BE2C (cell line): ENCODE measurements around the gene DTNB.

Experiments used
- DNase-seq: peaks from one replicate; pipeline ENCODE4 v3.0.0-alpha.2; 2020
- H3K27me3 ChIP-seq: fragments of 250-450 bp; sonication (Bioruptor Pico); 2 replicates; pipeline ENCODE4 v1.5.1; 2020; ENCODE audit warnings: mild to moderate bottlenecking
- H3K36me3 ChIP-seq: fragments of 250-450 bp; sonication (Bioruptor Pico); 2 replicates; pipeline ENCODE4 v1.5.1; 2020; ENCODE audit warnings: mild to moderate bottlenecking
- H3K4me1 ChIP-seq: fragments of 250-450 bp; sonication (Bioruptor Pico); 2 replicates; pipeline ENCODE4 v1.5.1; 2020
- H3K4me3 ChIP-seq: 2 replicates; pipeline ENCODE4 v1.5.1; 2011; ENCODE audit warnings: low read depth, low read length
- H3K9me3 ChIP-seq: fragments of 250-450 bp; sonication (Bioruptor Pico); 2 replicates; pipeline ENCODE4 v1.5.1; 2020
- TF ChIP-seq, protein P1 (sequence below): IDR thresholded peaks from 2 replicates; pipeline ENCODE4 v1.5.1; 2012; ENCODE audit warnings: mild to moderate bottlenecking, low read depth, low read length

DTNB gene

DNA sequence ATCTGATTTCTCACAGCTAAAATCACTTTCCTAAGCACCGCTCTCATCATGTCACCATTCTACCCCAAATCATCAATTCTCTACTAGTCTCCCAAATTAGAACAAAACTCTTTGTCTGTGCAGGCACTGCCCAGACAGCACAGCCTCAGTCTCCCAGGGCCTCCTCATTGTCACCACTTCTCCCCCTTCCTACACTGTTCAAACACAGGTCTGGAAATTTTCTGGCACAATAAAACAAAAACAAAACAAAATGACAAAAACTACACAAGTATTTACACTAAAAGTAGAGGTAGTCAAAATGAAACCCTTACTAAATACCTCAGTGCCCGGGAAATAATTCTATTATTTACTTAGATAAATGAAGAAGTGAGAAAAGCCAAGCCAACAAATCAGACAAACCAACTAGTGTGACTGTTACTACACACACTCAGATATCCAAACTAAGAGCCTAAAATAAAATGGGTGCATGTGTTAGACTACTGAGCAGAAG is 175.4 kb downstream of the DTNB start:
- H3K4me1 ChIP-seq: no peaks in the 10 kb centered on the region
- no peaks in the 10 kb centered on the region for H3K9me3 ChIP-seq
- H3K36me3 ChIP-seq: no peaks in the 10 kb centered on the region
- no peak for DNase-seq
- H3K4me3 ChIP-seq: no peak overlapping the region
- no peaks in the 10 kb centered on the region for H3K27me3 ChIP-seq
- TF ChIP-seq, protein P1, sequence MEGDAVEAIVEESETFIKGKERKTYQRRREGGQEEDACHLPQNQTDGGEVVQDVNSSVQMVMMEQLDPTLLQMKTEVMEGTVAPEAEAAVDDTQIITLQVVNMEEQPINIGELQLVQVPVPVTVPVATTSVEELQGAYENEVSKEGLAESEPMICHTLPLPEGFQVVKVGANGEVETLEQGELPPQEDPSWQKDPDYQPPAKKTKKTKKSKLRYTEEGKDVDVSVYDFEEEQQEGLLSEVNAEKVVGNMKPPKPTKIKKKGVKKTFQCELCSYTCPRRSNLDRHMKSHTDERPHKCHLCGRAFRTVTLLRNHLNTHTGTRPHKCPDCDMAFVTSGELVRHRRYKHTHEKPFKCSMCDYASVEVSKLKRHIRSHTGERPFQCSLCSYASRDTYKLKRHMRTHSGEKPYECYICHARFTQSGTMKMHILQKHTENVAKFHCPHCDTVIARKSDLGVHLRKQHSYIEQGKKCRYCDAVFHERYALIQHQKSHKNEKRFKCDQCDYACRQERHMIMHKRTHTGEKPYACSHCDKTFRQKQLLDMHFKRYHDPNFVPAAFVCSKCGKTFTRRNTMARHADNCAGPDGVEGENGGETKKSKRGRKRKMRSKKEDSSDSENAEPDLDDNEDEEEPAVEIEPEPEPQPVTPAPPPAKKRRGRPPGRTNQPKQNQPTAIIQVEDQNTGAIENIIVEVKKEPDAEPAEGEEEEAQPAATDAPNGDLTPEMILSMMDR: no peak

GRCh38 chr2:25497229-25497917 is 176.0 kb downstream of the DTNB start:
- TF ChIP-seq, protein P1: no peak
- Histone ChIP-seq H3K9me3 (no peaks in the 10 kb centered on the region), H3K27me3 (no peaks in the 10 kb centered on the region), H3K4me1 (no peaks in the 10 kb centered on the region), H3K4me3 (no peak overlapping the region), H3K36me3 (no peaks in the 10 kb centered on the region)
- no peak for DNase-seq

- no peaks in the 10 kb centered on the region for H3K27me3 ChIP-seq
- no peaks in the 10 kb centered on the region for H3K36me3 ChIP-seq
- DNase-seq: no peak
- TF ChIP-seq, protein P1: no peak
- no peaks in the 10 kb centered on the region for H3K4me1 ChIP-seq
- H3K9me3 ChIP-seq: no peaks in the 10 kb centered on the region
- H3K4me3 ChIP-seq: no peak overlapping the region
These were observed 178.8 kb downstream of the DTNB start for GRCh38 chr2:25494616-25495015.

GRCh38 chr2:25493207-25493606 is 180.2 kb downstream of the DTNB start:
- Histone ChIP-seq H3K4me1 (no peaks in the 10 kb centered on the region), H3K36me3 (no peaks in the 10 kb centered on the region), H3K9me3 (no peaks in the 10 kb centered on the region), H3K4me3 (no peak overlapping the region), H3K27me3 (no peaks in the 10 kb centered on the region)
- TF ChIP-seq, protein P1: no peak
- no peak for DNase-seq

DNA sequence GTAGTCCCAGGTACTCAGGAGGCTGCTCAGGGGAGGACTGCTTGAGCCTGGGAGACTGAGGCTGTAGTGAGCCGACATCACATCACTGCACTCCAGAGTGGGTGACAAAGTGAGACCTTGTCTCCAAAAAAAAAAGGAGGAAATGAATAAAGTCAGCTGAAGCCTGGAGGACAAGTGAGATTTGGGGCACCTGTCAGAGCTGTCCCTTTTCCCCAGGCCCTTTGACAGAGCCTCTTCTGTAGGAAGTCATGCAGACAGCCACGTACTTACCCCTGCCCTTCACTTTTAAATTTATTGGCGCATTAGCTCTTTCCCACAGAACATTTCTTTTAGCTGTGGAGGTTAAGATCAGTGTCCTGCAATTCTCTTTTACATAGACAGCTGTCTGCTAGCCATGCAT is 180.7 kb downstream of the DTNB start:
- no peaks in the 10 kb centered on the region for H3K36me3 ChIP-seq
- H3K9me3 ChIP-seq: no peaks in the 10 kb centered on the region
- H3K27me3 ChIP-seq: no peaks in the 10 kb centered on the region
- TF ChIP-seq, protein P1: no peak
- H3K4me1 ChIP-seq: no peaks in the 10 kb centered on the region
- H3K4me3 ChIP-seq: no peak overlapping the region
- DNase-seq: no peak

GRCh38 chr2:25491966-25492532 is 181.3 kb downstream of the DTNB start:
- no peak for DNase-seq
- TF ChIP-seq, protein P1: no peak
- Histone ChIP-seq H3K27me3 (no peaks in the 10 kb centered on the region), H3K4me1 (no peaks in the 10 kb centered on the region), H3K36me3 (no peaks in the 10 kb centered on the region), H3K9me3 (no peaks in the 10 kb centered on the region), H3K4me3 (no peak overlapping the region)
